ENCODE results near the gene CD47. TPM values are rescaled to one million over a fixed set of nuclear protein-coding genes. Genes with fewer than 3 reads are reported as not detected.

CD47 gene
- total RNA-seq (10 to 100 TPM; 43.5 to 49.9 TPM), polyA plus RNA-seq (ENCODE audit: insufficient read depth, low read depth, low replicate concordance) (129 TPM)
- long read RNA-seq, donor 1, full-length matches to known transcripts, result 41 of 69 reads
- long read RNA-seq, donor 1, partial matches to known transcripts, result 16 of 69 reads
- long read RNA-seq, donor 1, other reads (novel, unspliced or antisense), result 12 of 69 reads
- long read RNA-seq, donor 2, full-length matches to known transcripts, result 27 of 37 reads
- long read RNA-seq, donor 2, partial matches to known transcripts, result 5 of 37 reads
- long read RNA-seq, donor 2, other reads (novel, unspliced or antisense), result 5 of 37 reads

GRCh38 chr3:108090701-108091497 is at the start of gene CD47:
CD47 (minus strand) TSS chr3:108091031; CDS start chr3:108090908, 123 bp downstream.
- H3K27me3 ChIP-seq, result no peaks in the 10 kb centered on the region
- H3K4me1 ChIP-seq, result peaks cover 8% of the 10 kb centered on the region
- H3K27ac ChIP-seq, result peak within 1 kb of the TSS; percentile 71 to 90
- no peaks in the 10 kb centered on the region for H3K36me3 ChIP-seq (ENCODE audit: low read depth, missing control alignments)
- TF ChIP-seq, protein P1, sequence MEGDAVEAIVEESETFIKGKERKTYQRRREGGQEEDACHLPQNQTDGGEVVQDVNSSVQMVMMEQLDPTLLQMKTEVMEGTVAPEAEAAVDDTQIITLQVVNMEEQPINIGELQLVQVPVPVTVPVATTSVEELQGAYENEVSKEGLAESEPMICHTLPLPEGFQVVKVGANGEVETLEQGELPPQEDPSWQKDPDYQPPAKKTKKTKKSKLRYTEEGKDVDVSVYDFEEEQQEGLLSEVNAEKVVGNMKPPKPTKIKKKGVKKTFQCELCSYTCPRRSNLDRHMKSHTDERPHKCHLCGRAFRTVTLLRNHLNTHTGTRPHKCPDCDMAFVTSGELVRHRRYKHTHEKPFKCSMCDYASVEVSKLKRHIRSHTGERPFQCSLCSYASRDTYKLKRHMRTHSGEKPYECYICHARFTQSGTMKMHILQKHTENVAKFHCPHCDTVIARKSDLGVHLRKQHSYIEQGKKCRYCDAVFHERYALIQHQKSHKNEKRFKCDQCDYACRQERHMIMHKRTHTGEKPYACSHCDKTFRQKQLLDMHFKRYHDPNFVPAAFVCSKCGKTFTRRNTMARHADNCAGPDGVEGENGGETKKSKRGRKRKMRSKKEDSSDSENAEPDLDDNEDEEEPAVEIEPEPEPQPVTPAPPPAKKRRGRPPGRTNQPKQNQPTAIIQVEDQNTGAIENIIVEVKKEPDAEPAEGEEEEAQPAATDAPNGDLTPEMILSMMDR (IDR thresholded peaks at IDR 0.05), result no peak
- no peak for TF ChIP-seq POLR2A (IDR thresholded peaks at IDR 0.05)
- no peaks in the 10 kb centered on the region for H3K9me3 ChIP-seq
- peak within 1 kb of the TSS; percentile 76 to 91 for H3K4me3 ChIP-seq
- 1% methylated on average over 24 to 98 of the region's 106 CpGs for WGBS, 2 donors
- DNase-seq, result peak; percentile 95
- intact Hi-C loops (cut with DNase I; ENCODE audit: low total_unique reads), result no loop called here

GRCh38 chr3:108137460-108137814 is 46.6 kb upstream of the CD47 start:
- intact Hi-C loops (cut with DNase I; ENCODE audit: low total_unique reads), result no loop called here
- DNase-seq, result no peak
- H3K27ac ChIP-seq, result no peak overlapping the region

DNA sequence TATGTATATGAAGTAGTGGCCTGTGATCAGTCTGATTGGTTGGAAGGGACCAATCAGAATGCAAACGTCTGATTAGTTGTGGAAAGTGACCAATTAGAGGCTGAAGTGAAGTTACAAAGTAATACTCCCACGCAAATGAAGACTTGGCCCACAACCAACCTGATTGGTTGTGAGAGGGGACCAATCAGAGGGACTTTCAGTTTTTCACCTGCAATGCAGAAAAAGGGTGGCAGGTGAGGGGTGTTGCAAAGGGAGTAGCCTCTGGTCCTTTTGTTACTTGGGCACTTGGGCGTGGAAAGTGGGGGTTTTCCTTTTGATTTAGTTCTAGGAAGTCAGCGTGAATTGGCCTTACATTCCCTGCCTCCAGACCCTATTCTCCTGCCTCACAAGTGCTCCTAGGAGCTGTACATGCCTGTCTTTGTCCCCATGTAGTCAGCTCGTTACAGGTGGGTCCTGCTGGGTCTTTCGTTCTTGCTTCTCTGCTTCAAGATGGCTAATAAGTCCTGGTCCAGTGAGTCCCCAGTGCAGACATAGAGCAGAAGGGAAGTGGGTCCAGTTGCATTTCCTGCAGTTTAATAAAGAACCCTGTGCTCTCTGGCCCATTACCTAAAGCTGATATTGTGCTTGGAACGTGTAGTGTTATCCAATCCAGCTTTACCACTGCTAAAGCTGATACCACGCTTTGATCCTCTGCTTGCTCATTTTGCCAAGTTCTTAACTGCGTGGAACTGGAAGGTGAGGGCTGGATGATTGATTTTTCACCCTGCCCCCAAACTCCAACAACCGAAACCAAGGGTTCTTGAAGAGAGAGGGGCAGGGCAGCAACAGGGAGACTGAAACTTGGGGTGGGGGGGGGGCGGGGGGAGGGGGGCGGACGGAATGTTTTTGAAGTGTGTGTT is 46.0 kb upstream of the CD47 start:
- no peaks in the 10 kb centered on the region for H3K27me3 ChIP-seq
- H3K4me3 ChIP-seq, result no peak overlapping the region
- no peaks in the 10 kb centered on the region for H3K36me3 ChIP-seq (ENCODE audit: low read depth, missing control alignments)
- 59 to 67% methylated on average over 13 of the region's 13 CpGs for WGBS, 2 donors
- no peak overlapping the region for H3K27ac ChIP-seq
- H3K9me3 ChIP-seq, result no peaks in the 10 kb centered on the region
- DNase-seq, result peak; percentile 46
- intact Hi-C loops (cut with DNase I; ENCODE audit: low total_unique reads), result no loop called here
- TF ChIP-seq, protein P1 (IDR thresholded peaks at IDR 0.05), result no peak
- TF ChIP-seq POLR2A (IDR thresholded peaks at IDR 0.05), result no peak
- H3K4me1 ChIP-seq, result no peaks in the 10 kb centered on the region

More at GRCh38 chr3:108137460-108137814, 46.6 kb upstream of the CD47 start:
- 67 to 72% methylated on average over 5 of the region's 5 CpGs for WGBS, 2 donors
- Histone ChIP-seq H3K4me1 (no peaks in the 10 kb centered on the region), H3K4me3 (no peak overlapping the region), H3K27me3 (no peaks in the 10 kb centered on the region), H3K9me3 (no peaks in the 10 kb centered on the region), H3K36me3 (ENCODE audit: low read depth, missing control alignments) (no peaks in the 10 kb centered on the region)
- TF ChIP-seq, protein P1 (IDR thresholded peaks at IDR 0.05), result no peak
- TF ChIP-seq POLR2A (IDR thresholded peaks at IDR 0.05), result no peak

GRCh38 chr3:108134555-108134880 is 43.7 kb upstream of the CD47 start:
- 59 to 62% methylated on average over 1 of the region's 1 CpG for WGBS, 2 donors
- no peak overlapping the region for H3K27ac ChIP-seq
- no peaks in the 10 kb centered on the region for H3K9me3 ChIP-seq
- intact Hi-C loops (cut with DNase I; ENCODE audit: low total_unique reads), result no loop called here
- H3K36me3 ChIP-seq (ENCODE audit: low read depth, missing control alignments), result no peaks in the 10 kb centered on the region
- no peak for DNase-seq
- no peaks in the 10 kb centered on the region for H3K4me1 ChIP-seq
- H3K4me3 ChIP-seq, result no peak overlapping the region
- H3K27me3 ChIP-seq, result no peaks in the 10 kb centered on the region
- TF ChIP-seq, protein P1 (IDR thresholded peaks at IDR 0.05), result no peak
- no peak for TF ChIP-seq POLR2A (IDR thresholded peaks at IDR 0.05)
